ENCODE data around the gene SGMS1. TPM values are rescaled to one million over a fixed set of nuclear protein-coding genes. Genes with fewer than 3 reads are reported as not detected.
A peak's percentile ranks its signal among the peaks of the same experiment; 100 is the strongest.
"Not testable (repeated sequence)": the region's sequence is repeated elsewhere in the genome, so short reads cannot be mapped to it uniquely, and the experiment has no call there.

SGMS1 gene
- total and polyA plus RNA-seq, 3 donors from 2014 or later: 30.6 to 90.9 (median 63.2) TPM

DNA sequence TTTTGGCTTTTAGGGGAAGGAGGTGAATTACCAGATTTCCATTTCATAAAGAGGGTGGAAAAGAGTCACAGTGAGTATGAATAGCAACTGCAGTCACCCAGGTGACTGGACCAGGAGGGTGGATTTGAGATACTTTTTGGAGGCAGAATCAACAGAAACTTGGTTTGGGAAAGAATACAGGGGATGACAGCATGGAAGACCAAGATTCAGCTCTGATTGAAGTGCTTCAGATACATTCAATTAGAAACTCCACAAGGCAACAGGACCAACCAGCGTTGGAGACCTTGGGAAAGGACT lies 83.0 kb downstream of the SGMS1 start:
- TF ChIP-seq POLR2A (IDR thresholded peaks at IDR 0.05): no peak
- TF ChIP-seq, protein P1, sequence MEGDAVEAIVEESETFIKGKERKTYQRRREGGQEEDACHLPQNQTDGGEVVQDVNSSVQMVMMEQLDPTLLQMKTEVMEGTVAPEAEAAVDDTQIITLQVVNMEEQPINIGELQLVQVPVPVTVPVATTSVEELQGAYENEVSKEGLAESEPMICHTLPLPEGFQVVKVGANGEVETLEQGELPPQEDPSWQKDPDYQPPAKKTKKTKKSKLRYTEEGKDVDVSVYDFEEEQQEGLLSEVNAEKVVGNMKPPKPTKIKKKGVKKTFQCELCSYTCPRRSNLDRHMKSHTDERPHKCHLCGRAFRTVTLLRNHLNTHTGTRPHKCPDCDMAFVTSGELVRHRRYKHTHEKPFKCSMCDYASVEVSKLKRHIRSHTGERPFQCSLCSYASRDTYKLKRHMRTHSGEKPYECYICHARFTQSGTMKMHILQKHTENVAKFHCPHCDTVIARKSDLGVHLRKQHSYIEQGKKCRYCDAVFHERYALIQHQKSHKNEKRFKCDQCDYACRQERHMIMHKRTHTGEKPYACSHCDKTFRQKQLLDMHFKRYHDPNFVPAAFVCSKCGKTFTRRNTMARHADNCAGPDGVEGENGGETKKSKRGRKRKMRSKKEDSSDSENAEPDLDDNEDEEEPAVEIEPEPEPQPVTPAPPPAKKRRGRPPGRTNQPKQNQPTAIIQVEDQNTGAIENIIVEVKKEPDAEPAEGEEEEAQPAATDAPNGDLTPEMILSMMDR (IDR thresholded peaks at IDR 0.05): no peak
- Histone ChIP-seq H3K27ac (no peak overlapping the region), H3K4me1 (peaks cover 9% of the 10 kb centered on the region), H3K4me3 (no peak overlapping the region), H3K9me3 (no peaks in the 10 kb centered on the region), H3K27me3 (no peaks in the 10 kb centered on the region), H3K36me3 (ENCODE audit: low read depth, missing control alignments) (no peaks in the 10 kb centered on the region)
- 85 to 94% methylated on average over 1 of the region's 1 CpG for WGBS, 2 donors
- no peak for DNase-seq
- intact Hi-C loops (cut with DNase I; ENCODE audit: low total_unique reads): no loop called here

DNA sequence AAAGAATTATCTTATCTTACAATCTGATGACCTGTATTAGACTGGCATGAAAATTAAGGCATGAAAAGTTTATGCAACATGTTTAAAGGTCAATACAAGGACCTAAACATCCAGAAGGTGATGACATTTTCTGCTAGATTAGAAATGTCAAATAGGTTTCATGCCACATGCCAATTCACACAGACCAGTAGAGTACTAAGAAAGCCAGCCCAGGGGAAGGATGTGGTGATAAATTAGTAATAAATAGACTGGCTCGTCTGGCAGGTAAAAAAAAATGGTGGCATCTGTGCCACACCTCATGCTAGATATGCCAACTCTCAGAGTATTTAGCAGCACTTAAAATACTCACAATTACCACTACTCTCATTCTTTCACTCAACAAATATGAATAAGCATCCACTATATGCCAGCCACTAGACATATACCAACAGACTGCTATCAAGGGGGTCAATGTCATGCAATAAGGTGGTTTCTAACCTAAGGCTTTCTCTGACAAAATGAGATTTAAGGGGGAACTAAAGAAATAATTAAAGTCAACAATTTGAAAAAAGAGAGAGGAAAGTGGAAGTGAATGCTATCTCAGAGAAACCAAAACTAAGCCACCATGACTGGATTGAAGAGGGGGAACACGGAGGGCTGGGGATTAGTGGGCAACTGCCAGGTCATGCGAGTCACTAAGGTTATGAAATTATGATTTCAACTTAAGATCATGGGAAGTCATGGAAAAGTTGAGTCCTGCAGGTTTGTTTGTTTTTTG lies 83.5 kb downstream of the SGMS1 start:
- intact Hi-C loops (cut with DNase I; ENCODE audit: low total_unique reads): no loop called here
- Histone ChIP-seq H3K27ac (no peak overlapping the region), H3K27me3 (no peaks in the 10 kb centered on the region), H3K9me3 (no peaks in the 10 kb centered on the region), H3K4me3 (no peak overlapping the region), H3K36me3 (ENCODE audit: low read depth, missing control alignments) (no peaks in the 10 kb centered on the region), H3K4me1 (peaks cover 9% of the 10 kb centered on the region)
- TF ChIP-seq POLR2A (IDR thresholded peaks at IDR 0.05): no peak
- TF ChIP-seq, protein P1 (IDR thresholded peaks at IDR 0.05): no peak
- 82 to 90% methylated on average over 3 of the region's 3 CpGs for WGBS, 2 donors
- no peak for DNase-seq

DNA sequence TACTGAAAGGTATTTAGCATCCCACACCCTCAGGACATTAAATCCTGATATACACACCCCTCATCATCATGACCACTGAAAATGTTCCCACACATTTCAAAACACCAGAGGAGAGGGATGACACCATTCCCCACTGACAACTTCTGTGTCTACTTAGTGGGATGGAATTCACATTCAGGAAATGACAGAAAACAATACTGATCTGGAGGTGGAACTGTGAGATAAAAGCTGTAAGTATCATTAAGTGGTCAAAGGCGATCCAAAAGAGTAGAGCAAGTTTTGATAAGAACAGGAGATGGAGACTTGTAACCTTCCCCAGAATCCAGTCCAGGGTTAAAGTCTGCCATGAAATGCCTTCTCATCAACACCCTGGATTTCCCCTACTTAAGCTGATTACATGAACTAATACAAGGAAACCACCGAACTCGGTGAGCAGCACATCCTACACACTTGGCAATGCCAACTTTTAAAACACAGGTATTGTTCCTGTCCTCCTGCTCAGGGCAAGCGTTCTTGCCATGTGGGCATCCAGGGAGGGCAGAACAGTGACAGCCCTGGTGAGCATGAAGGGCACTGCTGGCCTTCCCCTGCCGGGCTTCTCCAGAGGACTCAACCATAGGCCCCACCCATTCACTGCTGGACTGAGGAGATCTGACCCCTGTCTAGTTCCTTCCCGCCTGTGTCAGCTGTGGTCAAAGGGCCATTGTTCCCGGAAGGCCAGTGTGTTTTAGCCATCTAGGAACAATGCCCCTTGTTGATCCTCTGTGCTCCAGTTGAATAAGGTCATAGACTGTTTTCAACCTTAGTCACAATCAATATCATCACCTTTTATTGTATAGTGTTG lies 85.0 kb downstream of the SGMS1 start:
- H3K9me3 ChIP-seq: no peaks in the 10 kb centered on the region
- H3K27me3 ChIP-seq: no peaks in the 10 kb centered on the region
- no peaks in the 10 kb centered on the region for H3K36me3 ChIP-seq (ENCODE audit: low read depth, missing control alignments)
- H3K4me3 ChIP-seq: no peak overlapping the region
- peak overlapping the region in 1 of 2 donors; percentile 13 for H3K27ac ChIP-seq
- TF ChIP-seq, protein P1 (IDR thresholded peaks at IDR 0.05): no peak
- TF ChIP-seq POLR2A (IDR thresholded peaks at IDR 0.05): no peak
- WGBS, 2 donors: 58 to 77% methylated on average over 7 of the region's 7 CpGs
- peaks cover 9% of the 10 kb centered on the region for H3K4me1 ChIP-seq
- intact Hi-C loops (cut with DNase I; ENCODE audit: low total_unique reads): no loop called here
- DNase-seq: peak; percentile 60

DNA sequence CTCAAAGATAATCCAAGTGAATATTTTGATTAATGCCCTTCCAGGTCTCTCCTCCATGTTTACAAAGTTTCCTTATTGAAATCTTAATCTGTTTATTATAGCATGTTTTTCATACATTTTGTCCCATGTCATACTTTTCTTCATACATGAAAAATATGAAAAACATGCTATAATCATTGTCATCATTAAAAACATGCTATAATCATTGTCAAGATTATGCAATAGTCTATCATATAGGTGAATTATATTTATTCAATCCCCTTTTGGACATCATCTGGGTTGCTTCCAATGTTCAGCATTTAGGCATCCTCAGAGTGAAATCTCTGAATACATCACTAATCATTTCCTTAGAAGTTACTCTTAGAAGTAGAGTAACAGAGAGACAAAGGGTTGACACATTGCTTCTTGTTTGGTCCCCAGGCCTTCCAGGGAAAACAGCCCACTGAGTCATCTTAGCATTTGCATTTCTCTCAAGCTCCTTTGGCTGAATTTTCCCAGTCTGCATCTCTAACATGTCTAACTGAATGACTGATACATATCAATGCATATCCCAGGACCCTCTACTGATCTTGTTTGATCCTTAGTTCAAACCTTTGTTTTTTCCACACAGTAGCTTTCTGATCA lies 87.0 kb downstream of the SGMS1 start:
- DNase-seq: no peak
- H3K36me3 ChIP-seq (ENCODE audit: low read depth, missing control alignments): no peaks in the 10 kb centered on the region
- H3K9me3 ChIP-seq: no peaks in the 10 kb centered on the region
- H3K27ac ChIP-seq: peak overlapping the region in 1 of 2 donors; percentile 13
- no peaks in the 10 kb centered on the region for H3K27me3 ChIP-seq
- H3K4me1 ChIP-seq: peaks cover 9% of the 10 kb centered on the region
- TF ChIP-seq POLR2A (IDR thresholded peaks at IDR 0.05): no peak
- TF ChIP-seq, protein P1 (IDR thresholded peaks at IDR 0.05): no peak
- intact Hi-C loops (cut with DNase I; ENCODE audit: low total_unique reads): no loop called here
- H3K4me3 ChIP-seq: no peak overlapping the region

DNA sequence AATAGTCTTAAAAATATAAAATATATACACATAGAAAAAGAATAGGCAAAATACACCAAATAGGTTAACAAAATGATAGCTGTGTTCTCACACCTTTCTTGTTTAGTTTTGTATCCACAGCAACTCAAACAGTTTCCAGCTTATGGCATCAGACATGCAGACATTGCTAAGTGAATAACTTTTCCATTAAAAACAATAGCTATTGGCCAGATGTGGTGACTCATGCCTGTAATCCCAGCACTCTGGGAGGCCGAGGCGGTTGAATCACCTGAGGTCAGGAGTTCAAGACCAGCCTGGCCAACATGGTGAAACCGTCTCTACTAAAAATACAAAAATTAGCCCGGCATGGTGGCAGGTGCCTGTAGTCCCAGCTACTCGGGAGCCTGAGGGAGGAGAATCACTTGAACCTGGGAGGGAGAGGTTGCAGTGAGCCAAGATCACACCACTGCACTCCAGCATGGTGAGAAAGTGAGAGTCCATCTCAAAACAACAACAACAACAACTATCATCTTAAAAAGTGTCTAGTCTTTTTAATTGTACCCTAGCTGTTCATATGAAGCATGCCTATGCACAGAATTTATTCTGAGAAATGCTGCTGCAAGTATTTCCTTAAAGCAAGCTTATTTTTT lies 88.9 kb downstream of the SGMS1 start:
- H3K4me1 ChIP-seq; H3K36me3 ChIP-seq (ENCODE audit: low read depth, missing control alignments); DNase-seq; intact Hi-C loops (cut with DNase I; ENCODE audit: low total_unique reads); H3K4me3 ChIP-seq; H3K27me3 ChIP-seq; H3K9me3 ChIP-seq; H3K27ac ChIP-seq: not testable (repeated sequence)
- 77 to 92% methylated on average over 5 of the region's 5 CpGs for WGBS, 2 donors

All from testis (tissue), 3 donors.